ENCODE measurements around the gene ZNF469.

ZNF469 gene

DNA sequence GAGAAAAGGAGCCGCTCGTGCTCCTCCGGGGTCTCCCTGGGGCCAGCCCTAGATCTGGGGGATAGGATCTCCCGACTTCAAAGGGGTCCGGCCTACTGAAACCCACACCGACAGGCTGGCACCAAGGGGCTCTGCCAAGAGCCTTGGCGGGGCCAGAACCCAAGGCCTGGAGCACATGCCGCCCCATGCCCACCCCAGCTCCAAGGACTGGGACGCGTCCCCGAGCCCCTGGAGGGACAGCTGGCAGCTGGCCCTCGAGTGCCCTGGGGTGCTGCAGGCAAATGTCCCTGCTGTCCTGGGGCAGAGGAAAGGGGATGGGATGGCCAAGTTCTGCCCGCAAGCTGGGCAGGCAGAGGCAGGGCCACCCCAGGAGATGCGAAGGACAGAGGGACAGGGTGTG is 38.5 kb downstream of the ZNF469 start:
- TF ChIP-seq, protein P1, sequence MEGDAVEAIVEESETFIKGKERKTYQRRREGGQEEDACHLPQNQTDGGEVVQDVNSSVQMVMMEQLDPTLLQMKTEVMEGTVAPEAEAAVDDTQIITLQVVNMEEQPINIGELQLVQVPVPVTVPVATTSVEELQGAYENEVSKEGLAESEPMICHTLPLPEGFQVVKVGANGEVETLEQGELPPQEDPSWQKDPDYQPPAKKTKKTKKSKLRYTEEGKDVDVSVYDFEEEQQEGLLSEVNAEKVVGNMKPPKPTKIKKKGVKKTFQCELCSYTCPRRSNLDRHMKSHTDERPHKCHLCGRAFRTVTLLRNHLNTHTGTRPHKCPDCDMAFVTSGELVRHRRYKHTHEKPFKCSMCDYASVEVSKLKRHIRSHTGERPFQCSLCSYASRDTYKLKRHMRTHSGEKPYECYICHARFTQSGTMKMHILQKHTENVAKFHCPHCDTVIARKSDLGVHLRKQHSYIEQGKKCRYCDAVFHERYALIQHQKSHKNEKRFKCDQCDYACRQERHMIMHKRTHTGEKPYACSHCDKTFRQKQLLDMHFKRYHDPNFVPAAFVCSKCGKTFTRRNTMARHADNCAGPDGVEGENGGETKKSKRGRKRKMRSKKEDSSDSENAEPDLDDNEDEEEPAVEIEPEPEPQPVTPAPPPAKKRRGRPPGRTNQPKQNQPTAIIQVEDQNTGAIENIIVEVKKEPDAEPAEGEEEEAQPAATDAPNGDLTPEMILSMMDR (IDR thresholded peaks at IDR 0.05; ENCODE audit: low read depth, low read length), result no peak
- DNase-seq (ENCODE audit: low read depth in 2 of 2), result no peak
- H3K4me3 ChIP-seq (replicated peaks in 1 of 2; ENCODE audit: low read depth in 2 of 2, low read length in 2 of 2), result no peak overlapping the region

DNA sequence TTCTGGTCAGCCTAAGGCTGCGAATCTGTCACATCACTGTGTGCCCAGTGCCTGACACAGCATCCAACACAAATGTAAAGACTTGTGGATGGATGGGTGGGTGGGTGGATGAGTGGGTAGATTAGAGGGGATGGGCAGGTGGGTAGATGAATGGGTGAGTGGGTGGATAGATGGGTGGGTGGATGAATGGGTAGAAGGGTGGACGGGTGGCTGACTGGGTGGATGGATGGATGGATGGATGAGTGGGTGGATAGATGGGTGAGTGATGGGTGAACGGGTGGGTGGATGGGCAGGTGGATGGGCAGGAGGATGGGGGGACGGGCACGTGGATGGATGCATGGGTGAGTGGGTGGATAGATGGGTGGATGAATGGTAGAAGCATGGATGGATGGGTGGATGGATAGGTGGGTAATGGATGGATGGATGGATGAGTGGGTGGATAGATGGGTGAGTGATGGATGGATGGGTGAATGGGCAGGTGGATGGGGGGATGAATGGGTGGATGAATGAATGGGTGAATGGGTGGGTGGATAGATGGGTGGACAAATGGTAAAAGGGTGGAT is 39.2 kb downstream of the ZNF469 start:
- H3K4me3 ChIP-seq (replicated peaks in 1 of 2; ENCODE audit: low read depth in 2 of 2, low read length in 2 of 2), result no peak overlapping the region
- no peak for DNase-seq (ENCODE audit: low read depth in 2 of 2)
- TF ChIP-seq, protein P1 (IDR thresholded peaks at IDR 0.05; ENCODE audit: low read depth, low read length), result no peak

DNA sequence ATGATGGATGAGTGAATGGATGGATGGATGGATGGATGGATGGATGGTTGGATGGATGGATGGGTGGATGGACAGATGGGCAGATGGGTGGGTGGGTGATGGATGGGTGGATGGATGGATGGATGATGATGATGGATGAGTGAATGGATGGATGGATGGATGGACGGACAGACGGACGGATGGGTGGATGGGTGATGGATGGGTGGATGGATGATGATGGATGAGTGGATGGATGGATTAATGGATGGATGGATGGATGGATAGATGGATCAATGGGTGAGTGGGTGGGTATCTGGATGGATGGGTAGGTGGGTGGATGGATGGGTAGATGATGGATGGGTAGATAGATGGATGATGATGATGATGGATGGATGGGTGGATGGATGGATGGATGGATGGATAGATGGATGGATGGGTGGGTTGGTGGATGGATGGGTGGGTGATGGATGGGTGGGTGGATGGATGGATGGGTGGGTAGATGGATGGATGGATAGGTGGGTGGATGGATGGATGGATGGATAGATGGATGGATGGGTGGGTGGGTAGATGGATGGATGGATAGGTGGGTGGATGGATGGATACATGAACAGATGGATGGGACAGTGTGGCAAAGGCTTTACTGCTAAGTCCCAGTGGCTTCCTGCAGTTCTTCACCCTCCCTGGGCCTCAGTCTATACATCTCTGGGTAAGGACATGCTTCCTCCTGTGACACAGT is 40.1 kb downstream of the ZNF469 start:
- no peak for DNase-seq (ENCODE audit: low read depth in 2 of 2)
- TF ChIP-seq, protein P1 (IDR thresholded peaks at IDR 0.05; ENCODE audit: low read depth, low read length), result no peak
- no peak overlapping the region for H3K4me3 ChIP-seq (replicated peaks in 1 of 2; ENCODE audit: low read depth in 2 of 2, low read length in 2 of 2)

DNA sequence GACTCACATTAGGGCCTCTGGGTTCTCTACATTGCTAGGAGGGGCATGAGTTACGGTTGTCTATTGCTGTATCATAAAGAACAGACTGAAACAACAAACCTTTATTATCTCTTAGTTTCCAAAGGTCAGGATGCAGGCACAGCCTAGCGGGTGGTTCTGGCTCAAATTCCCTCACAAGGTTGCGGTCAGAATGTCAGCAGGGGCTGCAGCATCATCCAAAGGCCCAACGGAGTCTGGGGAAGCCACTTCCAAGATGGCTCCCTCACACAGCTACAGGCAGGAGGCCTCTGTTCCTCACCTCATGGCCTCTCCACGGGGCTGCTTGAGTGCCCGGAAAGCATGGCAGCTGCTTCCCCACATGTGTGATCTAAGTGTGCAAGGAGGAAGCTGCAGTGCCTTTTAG is 40.7 kb downstream of the ZNF469 start:
- TF ChIP-seq, protein P1 (IDR thresholded peaks at IDR 0.05; ENCODE audit: low read depth, low read length), result no peak
- DNase-seq (ENCODE audit: low read depth in 2 of 2), result no peak
- H3K4me3 ChIP-seq (replicated peaks in 1 of 2; ENCODE audit: low read depth in 2 of 2, low read length in 2 of 2), result no peak overlapping the region

DNA sequence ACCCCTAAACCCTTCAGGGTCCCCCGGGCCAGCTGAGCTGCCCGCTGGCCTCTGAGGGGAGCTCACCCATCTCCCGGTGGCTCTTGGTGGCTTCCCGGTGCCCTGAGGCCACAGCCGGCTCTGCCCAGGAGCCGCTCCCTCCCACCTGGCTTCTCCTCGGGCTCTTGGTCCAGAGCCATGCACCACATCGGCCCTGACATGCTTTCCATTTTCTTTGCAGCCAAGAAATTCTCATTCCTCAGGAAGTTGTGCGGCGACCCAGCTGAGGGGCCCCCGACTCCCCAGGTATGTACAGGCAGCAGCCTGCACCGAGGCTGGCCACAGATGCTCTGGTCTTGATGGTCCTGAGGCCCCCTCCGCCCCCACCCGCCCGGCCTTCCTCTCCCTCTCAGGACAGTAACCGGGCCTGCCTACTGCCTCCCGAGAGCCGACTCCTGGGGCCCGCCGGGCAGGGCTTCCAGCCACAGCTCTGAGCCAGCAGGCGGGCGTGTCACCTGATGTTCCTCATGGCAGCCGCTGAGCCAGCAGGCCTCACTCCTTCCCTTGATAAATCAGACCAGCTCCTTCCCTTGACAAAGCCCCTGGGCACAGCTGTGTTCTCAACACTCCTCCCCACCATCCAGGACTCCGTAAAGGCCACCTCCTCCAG is 42.0 kb downstream of the ZNF469 start:
- no peak for DNase-seq (ENCODE audit: low read depth in 2 of 2)
- no peak overlapping the region for H3K4me3 ChIP-seq (replicated peaks in 1 of 2; ENCODE audit: low read depth in 2 of 2, low read length in 2 of 2)
- TF ChIP-seq, protein P1 (IDR thresholded peaks at IDR 0.05; ENCODE audit: low read depth, low read length), result no peak

DNA sequence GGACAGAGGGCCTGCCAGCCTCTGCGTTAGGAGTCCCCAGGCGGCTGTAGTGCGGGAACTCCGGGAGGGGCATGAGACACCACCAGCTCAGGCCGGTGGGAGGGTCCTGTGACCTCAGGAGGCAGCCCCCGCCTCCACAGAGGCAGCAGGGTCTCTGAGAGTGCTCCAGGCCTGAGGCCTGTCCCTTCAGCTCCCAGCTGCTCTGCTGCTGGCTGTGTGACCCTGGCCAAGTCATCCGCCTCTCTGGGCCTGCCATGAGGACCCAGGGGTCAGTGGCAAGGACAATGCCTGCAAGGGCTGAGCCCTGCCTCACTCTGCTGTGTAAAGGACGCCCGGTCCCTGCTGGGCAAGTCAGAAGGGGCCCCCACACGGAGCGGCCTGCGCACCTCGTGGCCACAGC is 43.3 kb downstream of the ZNF469 start:
- TF ChIP-seq, protein P1 (IDR thresholded peaks at IDR 0.05; ENCODE audit: low read depth, low read length), result no peak
- no peak overlapping the region for H3K4me3 ChIP-seq (replicated peaks in 1 of 2; ENCODE audit: low read depth in 2 of 2, low read length in 2 of 2)
- DNase-seq (ENCODE audit: low read depth in 2 of 2), result no peak

Data from cardiac fibroblast (primary cell).